Ishikawa (cell line): ENCODE results near the gene FAM168A.

ENCODE experiments used
- CEBPB ChIP-seq: IDR thresholded peaks from 2 replicates; pipeline ENCODE4 v1.6.1; 2012
- CREB1 ChIP-seq: IDR thresholded peaks from 2 replicates; pipeline ENCODE4 v1.6.1; 2012; ENCODE audit warnings: low read depth
- EP300 ChIP-seq: IDR thresholded peaks from 2 replicates; pipeline ENCODE4 v1.6.1; 2012; ENCODE audit warnings: borderline replicate concordance
- RAD21 ChIP-seq: IDR thresholded peaks from 2 replicates; pipeline ENCODE4 v1.6.1; 2012; ENCODE audit warnings: low read depth
- REST ChIP-seq: IDR thresholded peaks from 2 replicates; pipeline ENCODE4 v1.6.1; 2012; ENCODE audit warnings: low read depth, mild to moderate bottlenecking
- TAF1 ChIP-seq: IDR thresholded peaks from 2 replicates; pipeline ENCODE4 v1.6.1; 2012; ENCODE audit warnings: low read depth, mild to moderate bottlenecking

GRCh38 chr11:73353422-73353821, 244.5 kb downstream of the FAM168A start:
- TF ChIP-seq CREB1 (no peak), REST (no peak), TAF1 (no peak), EP300 (no peak), CEBPB (no peak), RAD21 (no peak)
